ENCODE results near the gene MT1H. TPM values are rescaled to one million over a fixed set of nuclear protein-coding genes. Genes with fewer than 3 reads are reported as not detected.

The MT1H gene
- total and polyA plus RNA-seq, 9 of the 15 experiments (the other 6 are each of a cell fraction or from before 2014, with no cell fraction given) = 0.13 to 0.37 TPM; not detected in 7

GRCh38 chr16:56649820-56650219 is 19.8 kb upstream of the MT1H start:
- intact Hi-C loops (cut with micrococcal nuclease) = no loop called here
- H3K9ac ChIP-seq (ENCODE audit: insufficient read depth in 1 of 2, low read depth in 2 of 2, low read length in 2 of 2) = no peak overlapping the region
- ChIA-PET POLR2A (no interaction called here), CTCF (ENCODE audit: low intra/inter-chr PET ratio) (no interaction called here)
- H3K4me3 ChIP-seq = no peak overlapping the region
- H3K27me3 ChIP-seq (ENCODE audit: control insufficient read depth in 2 of 2, insufficient read depth in 2 of 2, low read length in 2 of 2) = peaks cover 30 to 63% of the 10 kb centered on the region in 2 experiments; a peak in 4 of 5 replicates
- H3K36me3 ChIP-seq (ENCODE audit: control insufficient read depth, insufficient read depth, low read length) = no peaks in the 10 kb centered on the region
- BruUV-seq (replicated peaks) = no TSS peak
- DNase-seq (ENCODE audit: extremely low read depth in 1 of 4, low spot score in 3 of 4) (no peak), ATAC-seq (no peak), FAIRE-seq (no peak)
- H3K4me1 ChIP-seq (replicated peaks in 1 of 2; ENCODE audit: control insufficient read depth in 2 of 2, insufficient read depth in 2 of 2, low read length in 2 of 2) = peaks cover 0 to 5% of the 10 kb centered on the region in 2 experiments; a peak in 1 of 5 replicates
- no peak overlapping the region for H3K4me2 ChIP-seq (ENCODE audit: insufficient read depth, low read length)
- WGBS (ENCODE audit: insufficient coverage, low coverage, missing lambda C conversion rate) = 4% methylated on average over 3 of the region's 3 CpGs
- H3K9me3 ChIP-seq (replicated peaks; ENCODE audit: control insufficient read depth, insufficient read depth, low read depth, low read length) = no peaks in the 10 kb centered on the region
- no peak overlapping the region for H2AFZ ChIP-seq (ENCODE audit: low read depth, low read length)
- no peaks in the 10 kb centered on the region for H3K9me1 ChIP-seq (ENCODE audit: control insufficient read depth, insufficient read depth, low read length)
- no peak overlapping the region for H3K27ac ChIP-seq (ENCODE audit: extremely low read depth, low read depth, low read length)
- no peaks in the 10 kb centered on the region; the same call in 1 of the 2 replicates for H4K20me1 ChIP-seq (replicated peaks; ENCODE audit: control insufficient read depth, insufficient read depth, low read length)
- H3K79me2 ChIP-seq (ENCODE audit: control insufficient read depth, insufficient read depth, low read length) = no peaks in the 10 kb centered on the region
- in situ Hi-C loops (cut with MboI) = no loop called here
- TF ChIP-seq NFIX (CRISPR knock-in tag; IDR thresholded peaks at IDR 0.05; ENCODE audit: low read depth) (no peak), BRCA1 (IDR thresholded peaks at IDR 0.05) (no peak), BRCA1 (CRISPR knock-in tag; IDR thresholded peaks at IDR 0.05) (no peak), MXD1 (CRISPR knock-in tag; IDR thresholded peaks at IDR 0.05; ENCODE audit: borderline replicate concordance, poor library complexity, severe bottlenecking) (no peak), CTCFL (IDR thresholded peaks at IDR 0.05; ENCODE audit: borderline replicate concordance, insufficient read depth, low read depth, low read length, poor library complexity, severe bottlenecking) (no peak), E2F1 (CRISPR knock-in tag; IDR thresholded peaks at IDR 0.05) (no peak), ZNF318 (IDR thresholded peaks at IDR 0.05; ENCODE audit: borderline replicate concordance in 1 of 2, low read depth in 1 of 2) (no peak), NR2F6 (CRISPR knock-in tag; IDR thresholded peaks at IDR 0.05) (no peak)

All from K562 (cell line).